Osteoblast (primary cell): ENCODE results near the gene GYG2. TPM values are rescaled to one million over a fixed set of nuclear protein-coding genes. Genes with fewer than 3 reads are reported as not detected.
"Not testable (repeated sequence)": the region's sequence is repeated elsewhere in the genome, so short reads cannot be mapped to it uniquely, and the experiment has no call there.

Source experiments
- DNase-seq: peaks from one replicate; pipeline ENCODE4 v3.0.0; 2011; ENCODE audit warnings: low spot score, mixed read lengths; ENCODE audit not compliant: insufficient read length; ENCODE audit errors: missing footprints
- H2AFZ ChIP-seq: 2 replicates; pipeline ENCODE4 v1.6.0; 2011; ENCODE audit warnings: mild to moderate bottlenecking, low read length
- H3K27ac ChIP-seq: 2 replicates; pipeline ENCODE4 v1.5.1; 2011; ENCODE audit warnings: mild to moderate bottlenecking, low read depth, low read length, moderate library complexity
- H3K27me3 ChIP-seq: 2 replicates; pipeline ENCODE4 v1.6.0; 2012; ENCODE audit warnings: mild to moderate bottlenecking, control low read depth, inconsistent platforms, low read length, moderate library complexity; ENCODE audit not compliant: insufficient read depth
- H3K36me3 ChIP-seq: 2 replicates; pipeline ENCODE4 v1.5.1; 2011; ENCODE audit warnings: mild to moderate bottlenecking, low read length, control low read depth, moderate library complexity; ENCODE audit not compliant: insufficient read depth
- H3K4me1 ChIP-seq: 2 replicates; pipeline ENCODE4 v1.5.1; 2011; ENCODE audit warnings: mild to moderate bottlenecking, low read length, control low read depth, moderate library complexity; ENCODE audit not compliant: insufficient read depth
- H3K4me2 ChIP-seq: 2 replicates; pipeline ENCODE4 v1.6.0; 2011; ENCODE audit warnings: mild to moderate bottlenecking, low read length; ENCODE audit not compliant: insufficient read depth
- H3K4me3 ChIP-seq: fragments of 200-600 bp; sonication (generic); 3 replicates; pipeline ENCODE4 v1.5.1; 2012; ENCODE audit warnings: mild to moderate bottlenecking, low read length, inconsistent platforms; ENCODE audit not compliant: insufficient read depth
- H3K79me2 ChIP-seq: 2 replicates; pipeline ENCODE4 v1.6.0; 2012; ENCODE audit warnings: mild to moderate bottlenecking, low read length, control low read depth, inconsistent platforms; ENCODE audit not compliant: insufficient read depth
- H3K9me3 ChIP-seq: 2 replicates; pipeline ENCODE4 v1.5.1; 2011; ENCODE audit warnings: low read depth, low read length, control low read depth
- H4K20me1 ChIP-seq: 2 replicates; pipeline ENCODE4 v1.6.0; 2012; ENCODE audit warnings: mild to moderate bottlenecking, low read length, control low read depth; ENCODE audit not compliant: insufficient read depth
- total RNA-seq: library from RNA; depleted of rRNA; stranded (reverse); fragments of >200 nt; gene quantifications from 2 replicates; pipeline ENCODE4 v1.2.3, GENCODE V29; 2012
- TF ChIP-seq, protein P1 (sequence below): IDR thresholded peaks from 2 replicates; pipeline ENCODE4 v1.5.1; 2011; ENCODE audit warnings: mild to moderate bottlenecking, low read depth, low read length, moderate library complexity; ENCODE audit errors: extremely low read depth

Gene GYG2
- total RNA-seq, 1 donor: 6.2 TPM

DNA sequence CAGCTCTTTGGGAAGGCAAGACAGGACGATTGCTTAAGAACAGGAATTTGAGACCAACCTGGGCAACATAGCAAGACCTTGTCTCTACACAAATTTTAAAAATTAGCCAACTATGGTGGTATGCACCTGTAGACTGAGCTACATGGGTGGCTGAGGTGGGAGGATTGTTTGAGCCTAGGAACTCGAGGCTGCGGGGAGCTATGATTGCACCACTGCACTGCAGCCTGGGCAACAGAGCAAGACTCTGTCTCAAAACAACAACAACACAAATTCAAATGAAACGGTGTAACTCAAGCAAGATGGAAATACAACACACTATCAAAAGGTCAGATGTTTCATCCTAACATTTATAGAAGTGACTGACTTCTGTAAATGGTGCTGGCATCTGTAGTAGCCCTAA lies 39.8 kb upstream of the GYG2 start:
- Histone ChIP-seq H3K27me3 (peaks cover 14% of the 10 kb centered on the region), H3K4me1 (no peaks in the 10 kb centered on the region), H3K36me3 (no peaks in the 10 kb centered on the region), H3K79me2 (no peaks in the 10 kb centered on the region), H3K4me2 (no peak overlapping the region), H3K9me3 (no peaks in the 10 kb centered on the region), H3K27ac (no peak overlapping the region), H3K4me3 (no peak overlapping the region), H4K20me1 (no peaks in the 10 kb centered on the region), H2AFZ (no peak overlapping the region)
- TF ChIP-seq, protein P1, sequence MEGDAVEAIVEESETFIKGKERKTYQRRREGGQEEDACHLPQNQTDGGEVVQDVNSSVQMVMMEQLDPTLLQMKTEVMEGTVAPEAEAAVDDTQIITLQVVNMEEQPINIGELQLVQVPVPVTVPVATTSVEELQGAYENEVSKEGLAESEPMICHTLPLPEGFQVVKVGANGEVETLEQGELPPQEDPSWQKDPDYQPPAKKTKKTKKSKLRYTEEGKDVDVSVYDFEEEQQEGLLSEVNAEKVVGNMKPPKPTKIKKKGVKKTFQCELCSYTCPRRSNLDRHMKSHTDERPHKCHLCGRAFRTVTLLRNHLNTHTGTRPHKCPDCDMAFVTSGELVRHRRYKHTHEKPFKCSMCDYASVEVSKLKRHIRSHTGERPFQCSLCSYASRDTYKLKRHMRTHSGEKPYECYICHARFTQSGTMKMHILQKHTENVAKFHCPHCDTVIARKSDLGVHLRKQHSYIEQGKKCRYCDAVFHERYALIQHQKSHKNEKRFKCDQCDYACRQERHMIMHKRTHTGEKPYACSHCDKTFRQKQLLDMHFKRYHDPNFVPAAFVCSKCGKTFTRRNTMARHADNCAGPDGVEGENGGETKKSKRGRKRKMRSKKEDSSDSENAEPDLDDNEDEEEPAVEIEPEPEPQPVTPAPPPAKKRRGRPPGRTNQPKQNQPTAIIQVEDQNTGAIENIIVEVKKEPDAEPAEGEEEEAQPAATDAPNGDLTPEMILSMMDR: no peak
- no peak for DNase-seq

DNA sequence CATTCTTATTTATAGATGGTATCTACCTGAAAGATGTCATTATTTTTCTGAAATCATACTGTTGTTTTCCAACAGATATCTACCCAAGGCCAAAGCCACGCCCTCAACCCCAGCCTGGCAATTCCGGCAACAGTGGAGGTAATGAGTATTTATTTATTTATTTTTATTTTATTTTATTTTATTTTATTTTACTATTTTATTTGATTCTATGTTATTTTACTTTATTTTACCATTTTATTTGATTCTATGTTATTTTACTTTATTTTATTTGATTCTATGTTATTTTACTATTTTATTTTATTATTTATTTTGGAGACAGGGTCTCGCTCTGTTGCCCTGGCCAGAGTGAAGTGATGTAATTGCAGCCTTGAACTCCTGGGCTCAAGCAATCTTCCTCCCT lies 39.2 kb upstream of the GYG2 start:
- peak; percentile 53 for DNase-seq
- no peaks in the 10 kb centered on the region for H3K36me3 ChIP-seq
- TF ChIP-seq, protein P1: no peak
- H3K9me3 ChIP-seq: no peaks in the 10 kb centered on the region
- no peak overlapping the region for H3K4me3 ChIP-seq
- H2AFZ ChIP-seq: no peak overlapping the region
- H3K4me1 ChIP-seq: no peaks in the 10 kb centered on the region
- peaks cover 14% of the 10 kb centered on the region for H3K27me3 ChIP-seq
- no peaks in the 10 kb centered on the region for H4K20me1 ChIP-seq
- H3K27ac ChIP-seq: no peak overlapping the region
- H3K79me2 ChIP-seq: no peaks in the 10 kb centered on the region
- H3K4me2 ChIP-seq: no peak overlapping the region

DNA sequence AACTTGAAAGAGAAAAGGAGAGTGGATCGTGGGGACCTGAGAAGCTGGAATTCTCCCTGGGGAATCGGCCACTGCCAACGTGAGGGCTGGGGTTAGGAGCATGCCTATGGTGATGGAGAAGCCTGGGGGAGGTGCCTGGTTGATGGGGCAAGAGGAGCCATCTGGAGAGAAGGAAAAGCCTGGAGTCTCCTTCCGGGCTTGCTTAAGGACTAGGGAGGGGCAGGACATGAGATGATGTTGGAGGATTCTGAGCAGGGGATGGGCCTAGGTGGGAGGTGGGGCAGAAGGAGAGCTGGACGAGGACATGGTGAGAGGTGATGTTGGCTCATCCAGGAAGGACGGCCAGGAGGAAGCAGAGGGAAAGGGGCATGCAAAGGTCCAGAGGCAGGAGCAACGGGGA lies 35.0 kb upstream of the GYG2 start:
- peaks cover 14% of the 10 kb centered on the region for H3K27me3 ChIP-seq
- DNase-seq: no peak
- no peaks in the 10 kb centered on the region for H3K36me3 ChIP-seq
- H3K4me3 ChIP-seq: no peak overlapping the region
- H2AFZ ChIP-seq: no peak overlapping the region
- H3K9me3 ChIP-seq: no peaks in the 10 kb centered on the region
- no peaks in the 10 kb centered on the region for H3K79me2 ChIP-seq
- no peak overlapping the region for H3K4me2 ChIP-seq
- no peaks in the 10 kb centered on the region for H4K20me1 ChIP-seq
- TF ChIP-seq, protein P1: no peak
- no peak overlapping the region for H3K27ac ChIP-seq
- no peaks in the 10 kb centered on the region for H3K4me1 ChIP-seq

DNA sequence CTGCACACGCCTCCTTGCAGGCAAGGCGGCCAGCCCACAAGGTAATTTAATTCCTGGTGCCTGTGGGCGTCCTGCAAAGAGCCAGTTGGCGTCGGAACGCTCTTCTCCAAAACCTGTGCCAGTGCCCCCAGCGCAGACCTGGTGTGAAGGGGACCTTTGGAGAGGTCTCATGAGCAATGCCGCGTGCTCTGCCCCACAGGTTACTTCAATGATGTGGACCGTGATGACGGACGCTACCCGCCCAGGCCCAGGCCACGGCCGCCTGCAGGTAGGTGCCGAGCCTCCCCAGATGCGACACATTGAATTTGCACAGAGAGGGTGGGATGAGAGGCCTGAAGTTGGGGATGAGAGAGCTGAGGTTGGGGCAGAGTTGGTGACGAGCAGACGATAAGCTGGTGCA lies 34.4 kb upstream of the GYG2 start:
- no peak for DNase-seq
- H3K36me3 ChIP-seq: no peaks in the 10 kb centered on the region
- no peaks in the 10 kb centered on the region for H3K9me3 ChIP-seq
- no peaks in the 10 kb centered on the region for H3K4me1 ChIP-seq
- TF ChIP-seq, protein P1: no peak
- H4K20me1 ChIP-seq: no peaks in the 10 kb centered on the region
- H3K27ac ChIP-seq: no peak overlapping the region
- no peak overlapping the region for H3K4me3 ChIP-seq
- H2AFZ ChIP-seq: no peak overlapping the region
- no peaks in the 10 kb centered on the region for H3K79me2 ChIP-seq
- no peak overlapping the region for H3K4me2 ChIP-seq
- peaks cover 14% of the 10 kb centered on the region for H3K27me3 ChIP-seq

DNA sequence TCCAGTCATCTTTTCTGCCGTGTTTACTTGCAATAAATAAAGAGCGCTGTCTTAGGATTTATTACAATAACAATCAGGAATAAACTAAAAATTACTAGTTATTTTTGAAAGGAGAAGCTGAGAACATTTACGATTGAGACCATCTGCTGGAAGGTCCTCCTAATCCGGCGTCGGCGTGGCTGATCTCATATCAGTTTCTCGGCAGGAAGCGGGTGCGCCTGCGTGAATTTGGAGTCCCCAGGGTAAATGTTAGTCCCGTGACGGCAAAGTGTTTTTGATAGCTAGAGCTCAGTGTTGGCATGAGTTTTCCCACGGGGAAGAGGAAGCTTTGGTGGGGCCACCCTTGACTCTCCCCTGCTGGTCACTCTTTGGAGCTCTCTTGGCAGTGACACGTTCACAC lies 31.9 kb upstream of the GYG2 start:
- not testable (repeated sequence) for H3K4me3 ChIP-seq, H3K4me1 ChIP-seq, H3K79me2 ChIP-seq, H4K20me1 ChIP-seq, H3K4me2 ChIP-seq, H2AFZ ChIP-seq, DNase-seq, H3K27ac ChIP-seq, H3K36me3 ChIP-seq, H3K9me3 ChIP-seq, H3K27me3 ChIP-seq
